Small intestine (tissue), 7 donors: Measurements from ENCODE around the gene PDX1. TPM values are rescaled to one million over a fixed set of nuclear protein-coding genes. Genes with fewer than 3 reads are reported as not detected.

Experiments used
- DNase-seq, 2 donors: peaks; one replicate each; pipeline versions ENCODE4 v3.0.0 to v3.0.0-alpha.2; 2013
- FAIRE-seq: peaks from 2 replicates; lab custom pipeline; 2012; peaks lifted over from hg19 to GRCh38; lab: Jason Lieb, UNC
- H3K27ac ChIP-seq, 3 donors: one replicate each; pipeline ENCODE4 v1.5.1; 2013; ENCODE audit warnings: low read length in 2 of 3, mild to moderate bottlenecking in 2 of 3, control low read depth in 1 of 3, inconsistent platforms in 1 of 3, low read depth in 1 of 3, moderate library complexity in 1 of 3
- H3K27me3 ChIP-seq, 3 donors: one replicate each; pipeline ENCODE4 v1.6.1; 2013; ENCODE audit warnings: low read length in 3 of 3, inconsistent platforms in 1 of 3; ENCODE audit not compliant: control insufficient read depth in 3 of 3, insufficient read depth in 3 of 3
- H3K36me3 ChIP-seq, 3 donors: one replicate each; pipeline ENCODE4 v1.6.1; 2013; ENCODE audit warnings: low read length in 3 of 3, inconsistent platforms in 1 of 3, low read depth in 1 of 3, mild to moderate bottlenecking in 1 of 3, moderate library complexity in 1 of 3; ENCODE audit not compliant: control insufficient read depth in 3 of 3, insufficient read depth in 2 of 3
- H3K4me1 ChIP-seq, 3 donors: one replicate each; pipeline ENCODE4 v1.6.1; 2013; ENCODE audit warnings: low read length in 2 of 3, inconsistent platforms in 1 of 3, low read depth in 1 of 3, mild to moderate bottlenecking in 1 of 3, moderate library complexity in 1 of 3; ENCODE audit not compliant: control insufficient read depth in 3 of 3, insufficient read depth in 2 of 3
- H3K4me3 ChIP-seq, 3 donors: one replicate each; pipeline ENCODE4 v1.5.1; 2013; ENCODE audit warnings: low read length in 3 of 3, control low read depth in 1 of 3, inconsistent platforms in 1 of 3, low read depth in 1 of 3, mild to moderate bottlenecking in 1 of 3, moderate library complexity in 1 of 3
- H3K9me3 ChIP-seq, 2 donors: one replicate each; pipeline ENCODE4 v1.6.1; 2013; ENCODE audit warnings: low read depth in 1 of 2, low read length in 1 of 2; ENCODE audit not compliant: control insufficient read depth in 2 of 2, insufficient read depth in 1 of 2
- WGBS, 3 donors: extraction: QIAGEN DNeasy Blood & Tissue Kit; methylation state at CpG; one replicate each; pipeline ENCODE4 v1.1.7; 2013; 5-methylcytosine and 5-hydroxymethylcytosine counted together
- polyA plus RNA-seq, 4 donors: library from polyadenylated mRNA; stranded (reverse) in 3 of 4; unstranded in 1 of 4; fragments of 200-250 nt in 3 of 4; fragments of 120-200 nt in 1 of 4; gene quantifications; one replicate each; pipeline versions ENCODE4 v1.2.1 to v1.2.3, GENCODE V29; 2013
- donor health status: healthy with polysubstance abuse.
- donor health status: control.
- donor health status: control.
- donor health status: Bipolar disorder and iron deficiency.
- donor health status: healthy.

PDX1 gene
- polyA plus RNA-seq, 4 donors, result 1.7 to 47.6 (median 31.3) TPM

DNA sequence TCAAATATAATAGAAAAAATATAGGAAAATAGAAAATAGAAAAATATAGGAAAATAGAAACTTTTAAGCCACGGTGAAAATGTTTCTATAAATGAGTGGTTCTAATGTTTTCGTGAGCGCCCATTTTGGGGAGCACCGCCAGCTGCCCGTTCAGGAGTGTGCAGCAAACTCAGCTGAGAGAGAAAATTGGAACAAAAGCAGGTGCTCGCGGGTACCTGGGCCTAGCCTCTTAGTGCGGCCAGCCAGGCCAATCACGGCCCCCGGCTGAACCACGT is 204 bp upstream of the PDX1 start:
- peaks cover 0 to 64% (median 42%) of the 10 kb centered on the region in 3 donors for H3K27me3 ChIP-seq
- H3K9me3 ChIP-seq, result no peaks in the 10 kb centered on the region
- FAIRE-seq (no peak), DNase-seq (no peak)
- peaks cover 0 to 28% (median 0%) of the 10 kb centered on the region in 3 donors for H3K36me3 ChIP-seq
- H3K4me3 ChIP-seq, result peak overlapping the region in 2 of 3 donors; percentile 76 to 90
- peaks cover 0 to 26% (median 0%) of the 10 kb centered on the region in 3 donors for H3K4me1 ChIP-seq
- peak overlapping the region in 1 of 3 donors; percentile 85 for H3K27ac ChIP-seq
- 2 to 5% (median 3%) methylated on average over 11 of the region's 11 CpGs for WGBS, 3 donors

DNA sequence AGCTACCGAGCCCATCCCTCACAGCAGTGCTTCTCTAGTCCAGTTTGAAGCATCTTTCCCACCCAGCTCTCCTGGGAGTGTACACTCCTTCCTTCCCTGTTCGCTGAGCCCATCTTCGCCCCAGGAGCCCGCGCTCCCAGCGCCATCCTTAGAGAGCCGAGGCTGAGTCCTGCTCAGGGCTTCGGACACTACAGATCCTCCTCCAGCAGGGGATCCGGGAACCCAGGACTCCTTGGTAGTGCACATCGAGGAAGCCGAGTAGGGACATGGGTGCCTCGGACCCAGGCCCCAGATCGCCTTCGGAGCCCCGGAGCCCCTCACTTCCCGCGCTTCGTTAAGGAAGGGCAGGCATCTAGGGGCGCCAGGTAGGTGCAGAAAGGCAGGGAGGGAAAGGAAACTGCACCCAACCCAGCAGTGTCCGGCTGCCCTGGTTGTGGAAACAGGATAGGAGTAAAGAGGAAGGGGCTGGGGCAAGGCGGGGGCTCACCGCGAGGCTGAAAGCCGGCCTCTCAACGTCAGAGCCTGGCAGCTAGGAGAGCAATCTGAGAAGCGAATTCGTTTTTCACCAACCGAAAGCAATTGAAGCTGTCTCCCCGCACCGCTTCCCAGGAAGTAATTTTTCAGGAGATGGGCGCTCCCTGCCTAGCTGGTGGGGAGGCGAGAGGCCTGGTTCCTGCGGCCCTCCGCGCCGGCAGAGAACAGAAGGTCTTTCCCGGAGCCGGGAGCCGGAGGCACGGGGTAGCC is 1.0 kb downstream of the PDX1 start:
- Histone ChIP-seq H3K4me1 (peaks cover 0 to 21% (median 0%) of the 10 kb centered on the region in 3 donors), H3K36me3 (peaks cover 0 to 37% (median 0%) of the 10 kb centered on the region in 3 donors), H3K9me3 (no peaks in the 10 kb centered on the region), H3K4me3 (peak overlapping the region in 2 of 3 donors; percentile 76 to 90), H3K27me3 (peaks cover 0 to 69% (median 44%) of the 10 kb centered on the region in 3 donors), H3K27ac (peak overlapping the region; percentile 70 to 85 (median 80))
- 0 to 2% (median 1%) methylated on average over 39 to 40 of the region's 40 CpGs for WGBS, 3 donors
- DNase-seq, result peak; percentile 44 to 67
- FAIRE-seq, result no peak

DNA sequence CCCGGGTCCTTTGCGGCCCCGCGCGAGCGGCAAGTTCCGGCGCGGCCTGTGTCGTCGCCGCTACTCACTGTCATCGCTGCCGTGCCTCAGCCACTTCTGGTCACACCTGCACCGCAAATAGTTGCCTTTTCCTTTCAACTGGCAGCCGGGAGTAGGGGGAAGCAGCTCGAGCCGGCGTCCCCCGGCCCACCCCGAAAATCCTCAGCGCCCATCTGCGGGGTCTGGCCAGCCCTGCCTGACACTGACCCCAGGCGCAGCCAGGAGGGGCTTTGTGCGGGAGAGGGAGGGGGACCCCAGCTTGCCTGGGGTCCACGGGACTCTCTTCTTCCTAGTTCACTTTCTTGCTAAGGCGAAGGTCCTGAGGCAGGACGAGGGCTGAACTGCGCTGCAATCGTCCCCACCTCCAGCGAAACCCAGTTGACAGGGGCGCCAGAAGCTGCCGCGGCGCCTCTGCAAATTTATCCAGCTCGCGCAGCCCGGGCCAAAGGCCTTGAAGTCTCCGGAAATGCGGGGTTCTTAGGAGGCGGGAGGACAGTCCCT is 1.7 kb downstream of the PDX1 start:
- Histone ChIP-seq H3K4me3 (peak overlapping the region in 2 of 3 donors; percentile 76 to 90), H3K36me3 (peaks cover 0 to 38% (median 0%) of the 10 kb centered on the region in 3 donors), H3K9me3 (no peaks in the 10 kb centered on the region), H3K27ac (peak overlapping the region; percentile 70 to 85 (median 80)), H3K4me1 (peaks cover 0 to 18% (median 0%) of the 10 kb centered on the region in 3 donors), H3K27me3 (peaks cover 0 to 70% (median 44%) of the 10 kb centered on the region in 3 donors)
- WGBS, 3 donors, result 1 to 7% (median 1%) methylated on average over 30 to 41 of the region's 41 CpGs
- DNase-seq, result no peak
- FAIRE-seq, result no peak

GRCh38 chr13:27921961-27922882 is 2.4 kb downstream of the PDX1 start:
- Histone ChIP-seq H3K27ac (peak overlapping the region; percentile 57 to 85 (median 70)), H3K4me1 (peaks cover 0 to 15% (median 0%) of the 10 kb centered on the region in 3 donors), H3K27me3 (peaks cover 0 to 72% (median 47%) of the 10 kb centered on the region in 3 donors), H3K4me3 (peak overlapping the region in 2 of 3 donors; percentile 76 to 90), H3K9me3 (no peaks in the 10 kb centered on the region), H3K36me3 (peaks cover 0 to 45% (median 0%) of the 10 kb centered on the region in 3 donors)
- peak in 1 of 2 donors; percentile 43 for DNase-seq
- WGBS, 3 donors, result 3 to 7% (median 5%) methylated on average over 38 to 39 of the region's 39 CpGs
- FAIRE-seq, result no peak

- peak overlapping the region in 2 of 3 donors; percentile 76 to 90 for H3K4me3 ChIP-seq
- H3K27me3 ChIP-seq, result peaks cover 0 to 73% (median 46%) of the 10 kb centered on the region in 3 donors
- H3K9me3 ChIP-seq, result peaks cover 0 to 5% of the 10 kb centered on the region in 2 donors
- peak; percentile 44 to 59 for DNase-seq
- no peak for FAIRE-seq
- peaks cover 0 to 53% (median 0%) of the 10 kb centered on the region in 3 donors for H3K36me3 ChIP-seq
- peaks cover 0 to 14% (median 0%) of the 10 kb centered on the region in 3 donors for H3K4me1 ChIP-seq
- 3 to 16% (median 5%) methylated on average over 24 of the region's 24 CpGs for WGBS, 3 donors
- H3K27ac ChIP-seq, result peak overlapping the region; percentile 11 to 85 (median 70)
These were observed 3.2 kb downstream of the PDX1 start for GRCh38 chr13:27922883-27923612.

GRCh38 chr13:27923794-27924528 is 4.2 kb downstream of the PDX1 start:
- WGBS, 3 donors, result 4 to 10% (median 5%) methylated on average over 42 to 48 of the region's 48 CpGs
- no peak for FAIRE-seq
- H3K27ac ChIP-seq, result peak overlapping the region in 2 of 3 donors; percentile 69 to 85
- peak; percentile 66 to 77 for DNase-seq
- H3K4me1 ChIP-seq, result peaks cover 0 to 5% (median 0%) of the 10 kb centered on the region in 3 donors
- H3K36me3 ChIP-seq, result peaks cover 0 to 63% (median 0%) of the 10 kb centered on the region in 3 donors
- peaks cover 0 to 5% of the 10 kb centered on the region in 2 donors for H3K9me3 ChIP-seq
- H3K4me3 ChIP-seq, result peak overlapping the region in 2 of 3 donors; percentile 76 to 90
- H3K27me3 ChIP-seq, result peaks cover 0 to 74% (median 47%) of the 10 kb centered on the region in 3 donors

- no peak for FAIRE-seq
- no peaks in the 10 kb centered on the region for H3K4me1 ChIP-seq
- peaks cover 0 to 77% (median 48%) of the 10 kb centered on the region in 3 donors for H3K27me3 ChIP-seq
- H3K4me3 ChIP-seq, result peak overlapping the region in 2 of 3 donors; percentile 76 to 90
- 3 to 17% (median 7%) methylated on average over 37 to 46 of the region's 46 CpGs for WGBS, 3 donors
- H3K27ac ChIP-seq, result peak overlapping the region in 2 of 3 donors; percentile 24 to 69
- H3K36me3 ChIP-seq, result peaks cover 0 to 66% (median 0%) of the 10 kb centered on the region in 3 donors
- peaks cover 0 to 5% of the 10 kb centered on the region in 2 donors for H3K9me3 ChIP-seq
- DNase-seq, result peak; percentile 50 to 51
These were observed 4.8 kb downstream of the PDX1 start for GRCh38 chr13:27924529-27925141.
